Keratinocyte (primary cell): Measurements from ENCODE around the gene PMVK. TPM values are rescaled to one million over a fixed set of nuclear protein-coding genes. Genes with fewer than 3 reads are reported as not detected.

Source experiments
- DNase-seq: peaks from one replicate; pipeline ENCODE4 v3.0.0-alpha.2; 2011; ENCODE audit warnings: low read depth, missing footprints, low spot score
- FAIRE-seq: peaks from 2 replicates; lab custom pipeline; 2011; peaks lifted over from hg19 to GRCh38; lab: Jason Lieb, UNC
- H2AFZ ChIP-seq: 2 replicates; pipeline ENCODE4 v1.6.0; 2012; ENCODE audit warnings: low read length, control low read depth, inconsistent platforms; ENCODE audit not compliant: control insufficient read depth
- H3K27ac ChIP-seq: 2 replicates; pipeline ENCODE4 v1.5.1; 2011; ENCODE audit warnings: low read length; ENCODE audit not compliant: control insufficient read depth, insufficient read depth
- H3K27me3 ChIP-seq: 3 replicates; pipeline ENCODE4 v1.6.0; 2011; ENCODE audit warnings: low read length; ENCODE audit not compliant: control insufficient read depth, insufficient read depth; ENCODE audit errors: extremely low read depth
- H3K36me3 ChIP-seq, 2 experiments: 2 replicates in 1 of 2; 3 replicates in 1 of 2; pipeline ENCODE4 v1.5.1; 2011; ENCODE audit warnings: low read length in 2 of 2, mild to moderate bottlenecking in 1 of 2; ENCODE audit not compliant: control insufficient read depth in 2 of 2, insufficient read depth in 2 of 2; ENCODE audit errors: extremely low read depth in 1 of 2
- H3K4me1 ChIP-seq: 3 replicates; pipeline ENCODE4 v1.5.1; 2011; ENCODE audit warnings: low read length; ENCODE audit not compliant: control insufficient read depth, insufficient read depth; ENCODE audit errors: extremely low read depth
- H3K4me2 ChIP-seq: 3 replicates; pipeline ENCODE4 v1.6.0; 2011; ENCODE audit warnings: low read depth, low read length; ENCODE audit not compliant: control insufficient read depth, insufficient read depth; ENCODE audit errors: extremely low read depth
- H3K4me3 ChIP-seq, 3 experiments: fragments of 200-600 bp in 1 of 3; sonication (generic) in 1 of 3; 2 replicates in 2 of 3; 3 replicates in 1 of 3; pipeline ENCODE4 v1.5.1; 2011 to 2016; ENCODE audit warnings: low read length in 3 of 3, mild to moderate bottlenecking in 3 of 3, control low read depth in 2 of 3, inconsistent platforms in 1 of 3, low read depth in 1 of 3, mixed read lengths in 1 of 3, mixed run types in 1 of 3, moderate library complexity in 1 of 3; ENCODE audit not compliant: control insufficient read depth in 2 of 3, insufficient read depth in 2 of 3; ENCODE audit errors: extremely low read depth in 1 of 3
- H3K79me2 ChIP-seq: 2 replicates; pipeline ENCODE4 v1.6.0; 2012; ENCODE audit warnings: low read length; ENCODE audit not compliant: control insufficient read depth, insufficient read depth
- H3K9ac ChIP-seq: 3 replicates; pipeline ENCODE4 v1.6.0; 2011; ENCODE audit warnings: low read length; ENCODE audit not compliant: control insufficient read depth, insufficient read depth; ENCODE audit errors: extremely low read depth
- H3K9me1 ChIP-seq: 3 replicates; pipeline ENCODE4 v1.6.0; 2011; ENCODE audit warnings: low read length; ENCODE audit not compliant: control insufficient read depth, insufficient read depth; ENCODE audit errors: extremely low read depth
- H3K9me3 ChIP-seq: 2 replicates; pipeline ENCODE4 v1.5.1; 2012; ENCODE audit warnings: low read depth, low read length; ENCODE audit not compliant: control insufficient read depth
- H4K20me1 ChIP-seq: 3 replicates; pipeline ENCODE4 v1.6.0; 2011; ENCODE audit warnings: low read length; ENCODE audit not compliant: control insufficient read depth, insufficient read depth; ENCODE audit errors: extremely low read depth
- EZH2 ChIP-seq: IDR thresholded peaks from one replicate; pipeline ENCODE4 v1.6.1; 2012; ENCODE audit warnings: inconsistent platforms, mild to moderate bottlenecking, low read length, moderate library complexity
- dilution Hi-C: fragments of 300-500 bp; cut with MboI; formaldehyde crosslinking; loops from one replicate; pipeline ENCODE4 v1.7.0; 2020; ENCODE audit warnings: low sequenced_read_pairs; ENCODE audit not compliant: extremely low pct_ligation_motif_present
- polyA plus RNA-seq, 5 experiments: library from polyadenylated mRNA; depleted of rRNA in 3 of 5; stranded (reverse) in 3 of 5; stranded (forward) in 1 of 5; unstranded in 1 of 5; fragments of >200 nt; gene quantifications; 1 replicate in 1 of 5; 2 replicates in 3 of 5; 3 replicates in 1 of 5; pipeline versions ENCODE4 v1.2.1 to v1.2.3, GENCODE V29; 2011 to 2012; ENCODE audit warnings: missing spikeins in 2 of 5, low read depth in 1 of 5, low replicate concordance in 1 of 5
- TF ChIP-seq, protein P1 (sequence below), 3 experiments: IDR thresholded peaks in 1 of 3; conservative IDR thresholded peaks in 1 of 3; optimal IDR thresholded peaks in 1 of 3; 2 replicates in 2 of 3; 3 replicates in 1 of 3; pipeline versions ENCODE3 to v1.5.1; 2011; ENCODE audit warnings: low read length in 3 of 3, mild to moderate bottlenecking in 3 of 3, moderate library complexity in 2 of 3, control low read depth in 1 of 3, inconsistent platforms in 1 of 3; ENCODE audit not compliant: insufficient read depth in 2 of 3; ENCODE audit errors: extremely low read depth in 1 of 3

Gene PMVK
- polyA plus RNA-seq, 1 donor (not counting 4 experiments of a cell fraction or from before 2014, with no cell fraction given): 25.1 TPM

GRCh38 chr1:154945962-154946850, 9.7 kb upstream of the PMVK start:
- no peak for TF ChIP-seq EZH2
- TF ChIP-seq, protein P1, sequence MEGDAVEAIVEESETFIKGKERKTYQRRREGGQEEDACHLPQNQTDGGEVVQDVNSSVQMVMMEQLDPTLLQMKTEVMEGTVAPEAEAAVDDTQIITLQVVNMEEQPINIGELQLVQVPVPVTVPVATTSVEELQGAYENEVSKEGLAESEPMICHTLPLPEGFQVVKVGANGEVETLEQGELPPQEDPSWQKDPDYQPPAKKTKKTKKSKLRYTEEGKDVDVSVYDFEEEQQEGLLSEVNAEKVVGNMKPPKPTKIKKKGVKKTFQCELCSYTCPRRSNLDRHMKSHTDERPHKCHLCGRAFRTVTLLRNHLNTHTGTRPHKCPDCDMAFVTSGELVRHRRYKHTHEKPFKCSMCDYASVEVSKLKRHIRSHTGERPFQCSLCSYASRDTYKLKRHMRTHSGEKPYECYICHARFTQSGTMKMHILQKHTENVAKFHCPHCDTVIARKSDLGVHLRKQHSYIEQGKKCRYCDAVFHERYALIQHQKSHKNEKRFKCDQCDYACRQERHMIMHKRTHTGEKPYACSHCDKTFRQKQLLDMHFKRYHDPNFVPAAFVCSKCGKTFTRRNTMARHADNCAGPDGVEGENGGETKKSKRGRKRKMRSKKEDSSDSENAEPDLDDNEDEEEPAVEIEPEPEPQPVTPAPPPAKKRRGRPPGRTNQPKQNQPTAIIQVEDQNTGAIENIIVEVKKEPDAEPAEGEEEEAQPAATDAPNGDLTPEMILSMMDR (optimal IDR thresholded peaks at IDR 0.05 in 1 of 3, IDR thresholded peaks at IDR 0.05 in 1 of 3, conservative IDR thresholded peaks at IDR 0.05 in 1 of 3; ENCODE audit: extremely low read depth in 1 of 3, insufficient read depth in 2 of 3, low read length in 3 of 3): no peak
- Histone ChIP-seq H3K9me3 (no peaks in the 10 kb centered on the region), H4K20me1 (no peaks in the 10 kb centered on the region), H2AFZ (no peak overlapping the region), H3K27ac (no peak overlapping the region), H3K4me3 (no peak overlapping the region), H3K9me1 (no peaks in the 10 kb centered on the region), H3K36me3 (peaks cover 0 to 22% of the 10 kb centered on the region in 2 experiments), H3K27me3 (no peaks in the 10 kb centered on the region), H3K4me1 (no peaks in the 10 kb centered on the region), H3K9ac (no peak overlapping the region), H3K79me2 (no peaks in the 10 kb centered on the region), H3K4me2 (no peak overlapping the region)
- no peak for DNase-seq
- no peak for FAIRE-seq
- dilution Hi-C loops: no loop called here

GRCh38 chr1:154945160-154945961, 8.8 kb upstream of the PMVK start:
- Histone ChIP-seq H3K27ac (no peak overlapping the region), H4K20me1 (no peaks in the 10 kb centered on the region), H3K9ac (no peak overlapping the region), H3K4me3 (no peak overlapping the region), H3K4me1 (no peaks in the 10 kb centered on the region), H3K27me3 (no peaks in the 10 kb centered on the region), H2AFZ (no peak overlapping the region), H3K9me3 (no peaks in the 10 kb centered on the region), H3K36me3 (peaks cover 0 to 17% of the 10 kb centered on the region in 2 experiments), H3K4me2 (no peak overlapping the region), H3K79me2 (no peaks in the 10 kb centered on the region), H3K9me1 (no peaks in the 10 kb centered on the region)
- no peak for FAIRE-seq
- dilution Hi-C loops: no loop called here
- no peak for DNase-seq
- TF ChIP-seq, protein P1 (optimal IDR thresholded peaks at IDR 0.05 in 1 of 3, IDR thresholded peaks at IDR 0.05 in 1 of 3, conservative IDR thresholded peaks at IDR 0.05 in 1 of 3; ENCODE audit: extremely low read depth in 1 of 3, insufficient read depth in 2 of 3, low read length in 3 of 3): no peak
- TF ChIP-seq EZH2: no peak
